GM12878 (cell line): ENCODE data around the gene PREX1. TPM values are rescaled to one million over a fixed set of nuclear protein-coding genes. Genes with fewer than 3 reads are reported as not detected.

Experiments used
- ATAC-seq: fragments of 200-7000 bp; cut with Tn5 transposase; 3 replicates; pipeline ENCODE4 v1.9.1; 2020; ENCODE audit warnings: mild to moderate bottlenecking, moderate library complexity
- BruUV-seq: library from RNA; stranded (reverse); fragments of 400-500 nt; replicated peaks from 2 replicates; lab custom pipeline; 2021; lab: Mats Ljungman, UMichigan
- CTCF ChIA-PET: fragments of 300-600 bp; sonication (Branson Sonifier 250); formaldehyde crosslinking; extraction: SDS; loops from one replicate; lab custom pipeline; 2021; ENCODE audit warnings: inconsistent platforms; lab: Yijun Ruan, JAX
- POLR2A ChIA-PET: fragments of 350-600 bp; formaldehyde crosslinking; extraction: SDS; loops from one replicate; lab custom pipeline; 2021; ENCODE audit warnings: inconsistent platforms; lab: Charles Lee
- RAD21 ChIA-PET: fragments of 300-600 bp; sonication (Branson Sonifier 250); formaldehyde crosslinking; loops from one replicate; lab custom pipeline; 2023; ENCODE audit warnings: antibody characterized with exemption; ENCODE audit not compliant: unreplicated experiment; lab: Charles Lee
- SMC1A ChIA-PET: fragments of 300-600 bp; sonication (Branson Sonifier 250); formaldehyde crosslinking; loops from one replicate; lab custom pipeline; 2023; ENCODE audit not compliant: unreplicated experiment, uncharacterized antibody; lab: Charles Lee
- DNase-seq: peaks from one replicate; pipeline ENCODE4 v3.0.0-alpha.2; 2011; ENCODE audit warnings: low read depth, low spot score
- FAIRE-seq: peaks from 3 replicates; lab custom pipeline; 2011; peaks lifted over from hg19 to GRCh38; lab: Jason Lieb, UNC
- H2AFZ ChIP-seq: 2 replicates; pipeline ENCODE4 v1.6.0; 2011; ENCODE audit warnings: low read depth, low read length, control low read depth; ENCODE audit not compliant: control insufficient read depth
- H3K27ac ChIP-seq: 2 replicates; pipeline ENCODE4 v1.5.1; 2011; ENCODE audit warnings: control low read depth; ENCODE audit not compliant: control insufficient read depth, insufficient read depth
- H3K27me3 ChIP-seq, 2 experiments: replicated peaks in 1 of 2; 2 replicates each; pipeline versions ENCODE4 v1.6.0 to v1.6.1; 2011; ENCODE audit warnings: low read length in 1 of 2; ENCODE audit not compliant: control insufficient read depth in 2 of 2, insufficient read depth in 2 of 2
- H3K36me3 ChIP-seq, 2 experiments: 2 replicates each; pipeline ENCODE4 v1.5.1; 2011; ENCODE audit warnings: low read length in 1 of 2; ENCODE audit not compliant: control insufficient read depth in 2 of 2, insufficient read depth in 2 of 2
- H3K4me1 ChIP-seq: 2 replicates; pipeline ENCODE4 v1.6.1; 2011; ENCODE audit warnings: mild to moderate bottlenecking, low read length, moderate library complexity, mixed read lengths; ENCODE audit not compliant: control insufficient read depth, insufficient read depth
- H3K4me2 ChIP-seq: 2 replicates; pipeline ENCODE4 v1.6.0; 2011; ENCODE audit warnings: control low read depth; ENCODE audit not compliant: control insufficient read depth, insufficient read depth
- H3K4me3 ChIP-seq: fragments of 200-600 bp; sonication (generic); 2 replicates; pipeline ENCODE4 v1.5.1; 2016
- H3K79me2 ChIP-seq: 2 replicates; pipeline ENCODE4 v1.6.0; 2011; ENCODE audit warnings: low read length; ENCODE audit not compliant: control insufficient read depth, insufficient read depth
- H3K9ac ChIP-seq: 2 replicates; pipeline ENCODE4 v1.8.0; 2011; ENCODE audit warnings: low read length, control low read depth, mixed read lengths; ENCODE audit not compliant: control insufficient read depth, insufficient read depth
- H3K9me3 ChIP-seq: replicated peaks from 3 replicates; pipeline ENCODE4 v1.5.1; 2011; ENCODE audit warnings: mild to moderate bottlenecking, low read length; ENCODE audit not compliant: control insufficient read depth, insufficient read depth
- H4K20me1 ChIP-seq: 2 replicates; pipeline ENCODE4 v1.6.0; 2011; ENCODE audit not compliant: control insufficient read depth, insufficient read depth
- ATF7 ChIP-seq: fragments of 450-650 bp; IDR thresholded peaks from 2 replicates; pipeline ENCODE4 v1.6.1; 2016; ENCODE audit warnings: low read depth, mild to moderate bottlenecking
- BACH1 ChIP-seq: fragments of 450-650 bp; IDR thresholded peaks from 2 replicates; pipeline ENCODE4 v1.6.1; 2017; ENCODE audit warnings: mild to moderate bottlenecking, borderline replicate concordance
- CHD1 ChIP-seq: IDR thresholded peaks from 2 replicates; pipeline ENCODE4 v1.6.1; 2012; ENCODE audit warnings: low read depth, low read length, improper control_type of control experiment
- CREB1 ChIP-seq: IDR thresholded peaks from 2 replicates; pipeline ENCODE4 v1.6.1; 2012; ENCODE audit warnings: low read depth, mild to moderate bottlenecking, inconsistent platforms
- EGR1 ChIP-seq, 2 experiments: IDR thresholded peaks; 1 replicate in 1 of 2; 2 replicates in 1 of 2; pipeline ENCODE4 v1.6.1; 2011 to 2012; ENCODE audit warnings: low read depth in 2 of 2, low read length in 2 of 2, borderline replicate concordance in 1 of 2, mild to moderate bottlenecking in 1 of 2, moderate library complexity in 1 of 2
- EP300 ChIP-seq, 2 experiments: fragments of 150-350 bp in 1 of 2; IDR thresholded peaks; 2 replicates each; pipeline ENCODE4 v1.6.1; 2011 to 2012; ENCODE audit warnings: low read depth in 2 of 2, low read length in 2 of 2, borderline replicate concordance in 1 of 2, improper control_type of control experiment in 1 of 2, inconsistent platforms in 1 of 2; ENCODE audit not compliant: control insufficient read depth in 1 of 2
- FOXM1 ChIP-seq: IDR thresholded peaks from 2 replicates; pipeline ENCODE4 v1.6.1; 2012; ENCODE audit warnings: low read depth, mild to moderate bottlenecking, inconsistent platforms, low read length, moderate library complexity
- KAT2A ChIP-seq: conservative IDR thresholded peaks from 2 replicates; pipeline ENCODE4 v1.6.1; 2011; ENCODE audit warnings: low read depth, low read length; ENCODE audit not compliant: control insufficient read depth
- KDM1A ChIP-seq: fragments of 200-600 bp; sonication (generic); IDR thresholded peaks from 2 replicates; pipeline ENCODE4 v1.6.1; 2016; ENCODE audit warnings: borderline replicate concordance
- MYB ChIP-seq: fragments of 150-350 bp; IDR thresholded peaks from 2 replicates; pipeline ENCODE4 v1.6.1; 2014; ENCODE audit warnings: mild to moderate bottlenecking, low read depth, low read length, borderline replicate concordance
- NRF1 ChIP-seq: conservative IDR thresholded peaks from 2 replicates; pipeline ENCODE4 v1.6.1; 2011; ENCODE audit warnings: mild to moderate bottlenecking, low read depth, low read length, improper control_type of control experiment
- RELA ChIP-seq: fragments of 450-650 bp; IDR thresholded peaks from 2 replicates; pipeline ENCODE4 v1.8.0; 2014; ENCODE audit warnings: borderline replicate concordance; ENCODE audit not compliant: partially characterized antibody
- SKIL ChIP-seq: fragments of 450-650 bp; IDR thresholded peaks from 2 replicates; pipeline ENCODE4 v1.6.1; 2017; ENCODE audit warnings: mild to moderate bottlenecking, low read depth, inconsistent platforms; ENCODE audit not compliant: poor library complexity, severe bottlenecking
- ZBTB11 ChIP-seq: fragments of 450-650 bp; formaldehyde crosslinking; IDR thresholded peaks from 2 replicates; pipeline ENCODE4 v1.5.0; 2022; ENCODE audit warnings: mild to moderate bottlenecking, missing genetic modification characterization
- whole genome bisulfite sequencing: methylation state at CpG from one replicate; pipeline ENCODE4 v1.1.6; 2016; ENCODE audit warnings: low lambda C conversion rate; ENCODE audit not compliant: insufficient replicate concordance, insufficient coverage; ENCODE audit errors: missing lambda C conversion rate; 5-methylcytosine and 5-hydroxymethylcytosine counted together
- in situ Hi-C: fragments of 300-500 bp; cut with MboI; formaldehyde crosslinking; loops from 9 replicates; pipeline ENCODE4 v1.14.3; 2018; ENCODE audit warnings: mixed read lengths
- intact Hi-C: fragments of 100-400 bp; cut with micrococcal nuclease; formaldehyde crosslinking; loops from one replicate; pipeline ENCODE4 v1.14.2; 2022; ENCODE audit not compliant: unreplicated experiment
- polyA plus RNA-seq, 11 experiments: library from polyadenylated mRNA; depleted of rRNA in 4 of 11; unstranded in 6 of 11; stranded (reverse) in 5 of 11; fragments of >200 nt; fragmentation: Nextera tagmentation in 4 of 11; fragmentation: Illumina TruSeq in 1 of 11; extraction: Ambion mirVana in 4 of 11; extraction: Trizol in 1 of 11; gene quantifications; 1 replicate in 1 of 11; 2 replicates in 10 of 11; pipeline versions ENCODE4 v1.2.1 to v1.2.3, GENCODE V29; 2011 to 2016; ENCODE audit warnings: inconsistent platforms in 2 of 11, missing spikeins in 2 of 11, low read depth in 1 of 11
- total RNA-seq, 4 experiments: library from RNA; depleted of rRNA in 3 of 4; stranded (reverse); fragments of >200 nt in 3 of 4; fragmentation: Illumina TruSeq in 1 of 4; extraction: Trizol in 1 of 4; gene quantifications; 2 replicates each; pipeline versions ENCODE4 v1.2.1 to v1.2.3, GENCODE V29; 2013 to 2021

The PREX1 gene
- total and polyA plus RNA-seq, 10 of the 15 experiments (the other 5 are each of a cell fraction or from before 2014, with no cell fraction given) = 2.6 to 114 (median 38.9) TPM

GRCh38 chr20:48658198-48658476, 169.7 kb downstream of the PREX1 start:
- DNase-seq = no peak
- ChIA-PET POLR2A (interaction anchor here (1.1 kb wide), 1 partner anchor 245 kb away, joined by 3 read pairs; no protein-coding TSS in a partner anchor), CTCF (interaction anchor here (1.0 to 5.9 kb wide), 30 partner anchors 11 to 313 kb away, joined by 3 to 147 read pairs (median 4); partner anchors contain the start of genes ARFGEF2 and PREX1), SMC1A (interaction anchor here (1.0 to 9.0 kb wide), 22 partner anchors 16 to 328 kb away, joined by 3 to 154 read pairs (median 4); partner anchors contain the start of gene ARFGEF2), RAD21 (interaction anchor here (0.6 to 5.6 kb wide), 24 partner anchors 52 to 1477 kb away, joined by 3 to 139 read pairs (median 4); partner anchors contain the start of gene PREX1)
- TF ChIP-seq CHD1 (no peak), SKIL (no peak), MYB (no peak), ZBTB11 (CRISPR knock-in tag) (no peak), CREB1 (no peak), KAT2A (no peak), NRF1 (no peak), EP300 (IDR thresholded peaks at IDR 0.05; ENCODE audit: borderline replicate concordance in 1 of 2, control insufficient read depth in 1 of 2, low read depth in 2 of 2, low read length in 2 of 2) (no peak), BACH1 (no peak), EGR1 (IDR thresholded peaks at IDR 0.05; ENCODE audit: borderline replicate concordance in 1 of 2, low read depth in 2 of 2, low read length in 2 of 2) (no peak), FOXM1 (no peak), RELA (no peak), KDM1A (no peak), ATF7 (no peak)
- no peak overlapping the region for H2AFZ ChIP-seq
- H3K9ac ChIP-seq = no peak overlapping the region
- H3K4me2 ChIP-seq = no peak overlapping the region
- no peak; the same call in 2 of the 3 replicates for ATAC-seq
- BruUV-seq = no TSS peak
- no peak overlapping the region for H3K4me3 ChIP-seq
- H4K20me1 ChIP-seq = no peaks in the 10 kb centered on the region
- no peak for FAIRE-seq
- WGBS = 87% methylated on average over 9 of the region's 9 CpGs
- in situ Hi-C loops (loop anchor here (5.0 kb wide), 1 partner anchor 249 kb away; no protein-coding TSS in a partner anchor), intact Hi-C loops (loop anchor here (10.0 kb wide), 1 partner anchor 307 kb away; no protein-coding TSS in a partner anchor)
- H3K4me1 ChIP-seq = no peaks in the 10 kb centered on the region
- no peaks in the 10 kb centered on the region for H3K27me3 ChIP-seq
- peaks cover 37 to 51% of the 10 kb centered on the region in 2 experiments for H3K36me3 ChIP-seq
- no peaks in the 10 kb centered on the region for H3K9me3 ChIP-seq
- no peak overlapping the region for H3K27ac ChIP-seq
- H3K79me2 ChIP-seq = no peaks in the 10 kb centered on the region
